Measurements from ENCODE around the gene SDS. TPM values are rescaled to one million over a fixed set of nuclear protein-coding genes. Genes with fewer than 3 reads are reported as not detected.

The SDS gene
- total RNA-seq, 2 experiments from 2014 or later = not detected

DNA sequence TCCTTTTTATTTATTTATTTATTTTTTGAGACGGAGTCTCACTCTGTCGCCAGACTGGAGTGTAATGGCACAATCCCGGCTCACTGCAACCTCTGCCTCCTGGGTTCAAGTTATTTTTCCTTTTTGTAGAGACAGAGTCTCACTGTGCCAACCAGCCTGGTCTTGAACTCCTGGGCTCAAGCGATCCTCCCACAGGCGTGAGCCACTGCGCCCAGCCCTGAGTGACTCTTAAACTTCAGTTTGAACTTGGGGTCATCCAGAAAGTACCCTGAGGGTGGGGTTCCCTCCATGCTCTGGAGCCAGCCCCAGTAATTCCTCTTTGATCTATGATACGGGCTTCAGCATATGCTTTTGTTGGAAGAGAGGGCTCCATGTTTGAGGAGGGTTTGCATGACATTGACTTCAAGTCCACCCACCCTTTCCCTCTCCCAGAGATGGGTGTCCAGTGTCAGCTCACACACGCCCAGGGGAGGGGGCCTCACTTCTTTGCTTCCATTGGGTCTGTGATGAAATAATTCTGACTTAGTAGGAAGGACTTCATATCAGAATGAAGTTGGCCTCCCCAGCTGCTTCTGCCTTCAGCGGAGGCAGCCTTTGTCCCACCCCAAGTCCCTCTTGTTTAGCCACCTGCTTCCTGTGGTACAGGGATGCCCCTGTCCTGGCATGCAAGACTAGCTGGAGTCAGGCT is 11.9 kb downstream of the SDS start:
- H3K27ac Mint-ChIP-seq = no peak overlapping the region
- CTCF ChIA-PET = no interaction called here
- H3K9me3 Mint-ChIP-seq = no peaks in the 10 kb centered on the region

DNA sequence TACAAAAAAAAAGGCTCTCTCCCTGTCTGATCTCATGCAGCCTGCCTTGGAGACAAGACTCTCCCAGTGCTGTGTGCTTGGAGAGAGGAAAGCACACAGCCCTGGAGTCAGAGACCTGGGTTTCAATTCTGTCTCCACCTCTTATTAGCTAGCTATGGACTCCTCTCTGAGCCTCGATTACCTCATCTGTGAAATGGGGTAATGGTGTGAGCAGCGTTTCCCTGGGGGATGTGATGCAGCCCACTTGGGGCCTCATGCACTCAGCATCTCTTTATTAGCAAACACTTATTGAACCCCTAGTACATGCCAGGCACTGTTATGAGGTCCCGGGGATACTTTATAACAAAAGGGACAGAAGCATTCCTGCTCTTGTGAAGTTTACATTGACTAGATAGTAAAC is 12.5 kb downstream of the SDS start:
- no peak overlapping the region for H3K4me3 Mint-ChIP-seq
- H3K9me3 Mint-ChIP-seq = no peaks in the 10 kb centered on the region
- H3K36me3 Mint-ChIP-seq (ENCODE audit: low read depth) = peaks cover 2% of the 10 kb centered on the region

More for the DNA sequence above, 11.9 kb downstream of the SDS start:
- H3K36me3 Mint-ChIP-seq (ENCODE audit: low read depth) = peaks cover 2% of the 10 kb centered on the region
- POLR2A ChIA-PET = no interaction called here
- no peaks in the 10 kb centered on the region for H3K4me1 Mint-ChIP-seq
- H3K4me3 Mint-ChIP-seq = no peak overlapping the region
- no peak for DNase-seq
- H3K27me3 Mint-ChIP-seq = no peaks in the 10 kb centered on the region

DNA sequence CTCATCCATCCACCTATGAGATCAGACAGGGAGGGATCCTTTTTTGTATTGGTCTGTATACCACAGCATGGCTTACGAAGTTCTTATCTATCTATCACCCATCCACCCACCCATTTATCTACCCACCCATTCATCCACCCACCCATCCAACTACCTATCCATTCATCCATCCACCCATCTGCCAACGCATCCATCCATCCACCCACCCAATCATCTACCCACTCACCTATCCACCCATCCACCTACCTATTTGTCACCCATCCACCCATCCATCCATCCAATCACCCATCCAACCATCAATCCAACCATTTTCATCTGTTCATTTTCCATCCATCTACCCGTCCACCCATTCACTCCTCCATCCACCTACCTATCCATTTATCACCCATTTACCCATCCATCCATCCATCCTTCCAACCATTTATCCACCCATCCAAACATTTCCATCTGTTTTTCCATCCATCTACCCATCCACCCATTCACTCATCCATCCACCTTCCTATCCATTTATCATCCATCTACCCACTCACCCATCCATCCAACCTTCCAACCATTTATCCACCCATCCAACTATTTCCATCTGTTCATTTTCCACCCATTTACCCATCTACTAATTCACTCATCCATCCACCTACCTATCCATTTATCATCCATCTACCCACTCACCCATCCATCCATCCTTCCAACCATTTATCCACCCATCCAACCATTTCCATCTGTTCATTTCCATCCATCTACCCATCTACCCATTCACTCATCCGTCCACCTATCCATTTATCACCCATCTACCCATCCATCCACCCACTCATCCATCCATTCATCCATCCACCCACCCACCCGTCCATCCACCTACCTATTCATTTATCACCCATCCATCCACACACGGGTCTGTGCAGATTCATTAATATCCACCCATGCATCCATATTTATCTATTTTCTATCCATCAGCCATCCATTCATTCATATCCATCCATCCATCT is 13.3 kb downstream of the SDS start:
- H3K4me3 Mint-ChIP-seq = no peak overlapping the region
- DNase-seq = no peak
- no peaks in the 10 kb centered on the region for H3K27me3 Mint-ChIP-seq
- no peaks in the 10 kb centered on the region for H3K9me3 Mint-ChIP-seq
- ChIA-PET CTCF (no interaction called here), POLR2A (no interaction called here)
- H3K36me3 Mint-ChIP-seq (ENCODE audit: low read depth) = peaks cover 2% of the 10 kb centered on the region
- no peak overlapping the region for H3K27ac Mint-ChIP-seq
- H3K4me1 Mint-ChIP-seq = no peaks in the 10 kb centered on the region

More for the DNA sequence above, 12.5 kb downstream of the SDS start:
- no peak for DNase-seq
- H3K27ac Mint-ChIP-seq = no peak overlapping the region
- no peaks in the 10 kb centered on the region for H3K27me3 Mint-ChIP-seq
- ChIA-PET POLR2A (no interaction called here), CTCF (no interaction called here)
- H3K4me1 Mint-ChIP-seq = no peaks in the 10 kb centered on the region

DNA sequence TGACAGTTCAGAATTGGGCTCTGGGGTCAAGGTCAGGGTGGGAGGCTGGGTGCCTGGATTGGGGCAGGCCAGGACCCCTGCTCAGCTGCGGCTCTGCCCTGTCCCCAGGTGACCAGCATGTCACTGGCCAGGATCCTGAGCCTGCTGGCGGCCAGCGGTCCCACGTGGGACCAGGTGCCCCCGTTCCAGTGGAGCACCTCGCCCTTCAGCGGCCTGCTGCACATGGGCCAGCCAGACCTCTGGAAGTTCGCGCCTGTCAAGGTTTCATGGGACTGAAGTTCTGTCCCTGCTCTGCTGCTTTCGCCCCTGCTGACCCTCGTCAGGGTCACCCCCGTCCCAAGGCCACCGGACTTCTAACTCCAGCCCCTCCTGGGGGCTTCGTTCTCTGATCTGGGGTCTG is 15.3 kb downstream of the SDS start:
- Mint-ChIP-seq H3K27me3 (no peaks in the 10 kb centered on the region), H3K4me3 (no peak overlapping the region), H3K4me1 (no peaks in the 10 kb centered on the region), H3K9me3 (no peaks in the 10 kb centered on the region), H3K36me3 (ENCODE audit: low read depth) (peaks cover 2% of the 10 kb centered on the region), H3K27ac (no peak overlapping the region)
- POLR2A ChIA-PET = no interaction called here
- no peak for DNase-seq
- CTCF ChIA-PET = interaction anchor here (0.6 to 2.2 kb wide), 5 partner anchors 10 to 61 kb away, joined by 3 to 4 read pairs (median 3); no protein-coding TSS in a partner anchor

DNA sequence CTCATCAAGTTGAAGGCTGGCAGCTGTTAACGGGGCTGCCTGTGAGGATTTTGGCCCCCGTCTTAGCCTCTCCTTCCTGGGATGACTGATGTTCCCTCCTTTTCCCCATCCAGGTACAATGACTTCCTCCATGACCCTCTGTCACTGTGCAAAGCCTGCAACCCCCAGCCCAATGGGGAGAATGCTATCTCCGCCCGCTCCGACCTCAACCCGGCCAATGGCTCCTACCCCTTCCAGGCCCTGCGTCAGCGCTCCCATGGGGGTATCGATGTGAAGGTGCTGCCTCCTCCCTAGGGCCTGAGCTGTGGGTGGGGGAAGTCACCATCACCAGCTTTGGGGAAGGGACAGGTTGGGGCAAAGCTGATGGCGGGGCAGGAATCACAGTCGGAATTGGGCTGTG is 16.1 kb downstream of the SDS start:
- no peak overlapping the region for H3K27ac Mint-ChIP-seq
- DNase-seq = no peak
- H3K4me1 Mint-ChIP-seq = no peaks in the 10 kb centered on the region
- ChIA-PET POLR2A (no interaction called here), CTCF (interaction anchor here (0.6 to 2.2 kb wide), 4 partner anchors 9 to 38 kb away, joined by 3 to 4 read pairs (median 4); no protein-coding TSS in a partner anchor)
- no peaks in the 10 kb centered on the region for H3K9me3 Mint-ChIP-seq
- H3K36me3 Mint-ChIP-seq (ENCODE audit: low read depth) = peaks cover 2% of the 10 kb centered on the region
- no peaks in the 10 kb centered on the region for H3K27me3 Mint-ChIP-seq
- H3K4me3 Mint-ChIP-seq = no peak overlapping the region

DNA sequence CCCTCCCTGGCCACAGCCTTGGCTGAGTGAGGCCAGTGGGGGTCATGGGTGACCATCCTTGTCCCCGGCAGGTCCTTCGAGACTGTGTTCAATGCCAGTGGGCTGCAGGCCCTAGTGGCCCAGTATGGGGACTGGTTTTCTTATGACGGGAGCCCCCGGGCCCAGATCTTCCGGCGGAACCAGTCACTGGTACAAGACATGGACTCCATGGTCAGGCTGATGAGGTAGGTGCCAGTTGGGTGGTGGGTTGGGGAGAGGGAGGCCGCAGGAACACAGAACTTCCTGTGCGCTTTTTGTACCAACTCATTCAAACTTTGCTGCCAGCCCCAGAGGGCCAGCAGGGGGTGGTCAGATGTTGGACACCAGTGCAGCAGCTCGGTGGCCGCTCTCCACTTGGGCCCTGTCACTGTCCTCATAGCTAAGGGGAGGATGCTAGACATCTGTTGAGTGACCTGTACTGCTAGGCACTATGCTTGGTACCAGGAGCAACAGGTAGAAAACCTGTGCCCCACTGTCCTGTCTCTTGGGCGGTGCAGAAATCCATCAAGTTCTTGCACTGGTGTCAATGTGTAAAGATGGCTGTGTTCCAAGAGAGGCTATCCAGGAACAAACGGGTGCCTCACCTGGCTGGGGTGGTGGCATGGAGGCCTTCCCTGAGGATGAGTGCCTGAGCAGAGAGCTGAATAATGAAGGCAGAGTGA is 16.7 kb downstream of the SDS start:
- Mint-ChIP-seq H3K27ac (no peak overlapping the region), H3K36me3 (ENCODE audit: low read depth) (peaks cover 2% of the 10 kb centered on the region), H3K4me1 (no peaks in the 10 kb centered on the region), H3K4me3 (no peak overlapping the region), H3K9me3 (no peaks in the 10 kb centered on the region), H3K27me3 (no peaks in the 10 kb centered on the region)
- ChIA-PET POLR2A (no interaction called here), CTCF (interaction anchor here (1.3 to 2.2 kb wide), 3 partner anchors 10 to 39 kb away, joined by 3 to 4 read pairs (median 4); no protein-coding TSS in a partner anchor)
- DNase-seq = no peak

DNA sequence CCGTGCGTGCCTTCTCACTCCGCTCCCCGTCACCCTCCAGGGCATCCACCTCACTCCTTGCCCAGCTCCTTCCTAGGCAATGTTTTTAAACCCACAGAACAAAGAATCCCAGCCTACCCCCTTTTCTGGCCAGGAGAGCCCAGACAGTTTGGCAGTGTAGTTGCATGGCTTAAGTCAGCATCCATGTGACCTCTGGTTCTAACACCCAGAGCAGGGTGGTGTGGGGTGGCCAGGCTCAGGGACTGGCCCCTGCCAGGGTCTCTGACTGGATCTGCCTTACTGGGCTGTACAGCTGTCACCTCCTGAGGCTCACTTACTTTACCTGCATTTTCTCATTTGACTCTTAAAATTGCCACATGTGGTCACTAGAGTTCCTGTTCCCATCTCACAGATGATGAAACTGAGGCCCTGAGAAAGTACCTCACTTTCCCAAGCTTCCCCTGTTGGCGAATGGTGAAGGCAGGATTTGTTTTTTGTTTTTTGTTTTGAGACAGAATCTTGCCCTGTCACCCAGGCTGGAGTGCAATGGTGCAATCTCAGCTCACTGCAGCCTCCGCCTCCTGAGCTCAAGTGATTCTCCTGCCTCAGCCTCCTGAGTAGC is 18.3 kb downstream of the SDS start:
- DNase-seq = no peak
- Mint-ChIP-seq H3K9me3 (no peaks in the 10 kb centered on the region), H3K27ac (peak overlapping the region; percentile 39), H3K4me3 (no peak overlapping the region), H3K27me3 (no peaks in the 10 kb centered on the region), H3K36me3 (ENCODE audit: low read depth) (peaks cover 2% of the 10 kb centered on the region), H3K4me1 (no peaks in the 10 kb centered on the region)
- CTCF ChIA-PET = interaction anchor here (0.6 to 1.3 kb wide), 2 partner anchors 37 to 94 kb away, joined by 3 read pairs; partner anchors contain the start of gene SDSL
- POLR2A ChIA-PET = no interaction called here

DNA sequence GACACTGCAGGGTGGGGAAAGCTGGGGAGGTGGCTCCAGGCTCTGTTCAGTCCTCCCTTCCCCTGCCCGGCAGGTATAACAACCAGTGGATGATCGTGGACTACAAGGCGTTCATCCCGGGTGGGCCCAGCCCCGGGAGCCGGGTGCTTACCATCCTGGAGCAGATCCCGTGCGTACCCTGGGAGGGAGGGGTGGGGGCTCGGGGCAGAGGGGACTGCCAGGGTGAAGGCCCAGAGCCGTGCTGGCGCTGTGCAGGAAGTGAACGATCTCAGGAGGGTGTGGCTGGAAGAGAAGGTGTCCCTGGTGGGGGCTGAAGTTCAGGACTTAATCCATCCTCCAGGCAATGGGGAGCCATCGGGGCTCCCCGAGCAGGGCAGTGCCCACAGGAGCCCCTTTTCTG is 18.9 kb downstream of the SDS start:
- no peak for DNase-seq
- no peak overlapping the region for H3K4me3 Mint-ChIP-seq
- POLR2A ChIA-PET = no interaction called here
- H3K36me3 Mint-ChIP-seq (ENCODE audit: low read depth) = peaks cover 2% of the 10 kb centered on the region
- H3K27ac Mint-ChIP-seq = no peak overlapping the region
- no peaks in the 10 kb centered on the region for H3K27me3 Mint-ChIP-seq
- no peaks in the 10 kb centered on the region for H3K9me3 Mint-ChIP-seq
- H3K4me1 Mint-ChIP-seq = no peaks in the 10 kb centered on the region
- CTCF ChIA-PET = interaction anchor here (0.6 kb wide), 1 partner anchor 93 kb away, joined by 3 read pairs; no protein-coding TSS in a partner anchor

DNA sequence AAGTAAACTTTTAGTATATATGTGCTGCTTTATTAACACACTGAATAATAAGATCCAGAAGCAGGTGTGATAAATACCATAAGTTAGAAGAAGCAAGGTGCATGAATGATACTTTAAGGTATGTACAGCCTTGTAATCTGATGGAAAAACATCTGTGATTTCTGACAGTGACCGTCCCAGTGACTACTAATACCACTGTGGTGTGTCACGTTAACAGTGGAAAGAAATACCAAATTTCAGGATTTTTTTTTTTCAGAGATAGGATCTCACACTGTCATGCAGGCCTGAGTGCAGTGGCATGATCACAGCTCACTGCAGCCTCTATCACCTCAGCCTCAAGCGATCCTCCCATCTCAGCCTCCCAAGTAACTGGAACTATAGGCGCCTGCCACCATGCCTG is 21.5 kb downstream of the SDS start:
- POLR2A ChIA-PET = no interaction called here
- no peak overlapping the region for H3K4me3 Mint-ChIP-seq
- CTCF ChIA-PET = no interaction called here
- no peaks in the 10 kb centered on the region for H3K27me3 Mint-ChIP-seq
- DNase-seq = no peak
- no peaks in the 10 kb centered on the region for H3K9me3 Mint-ChIP-seq
- H3K27ac Mint-ChIP-seq = no peak overlapping the region
- no peaks in the 10 kb centered on the region for H3K4me1 Mint-ChIP-seq
- H3K36me3 Mint-ChIP-seq (ENCODE audit: low read depth) = no peaks in the 10 kb centered on the region

DNA sequence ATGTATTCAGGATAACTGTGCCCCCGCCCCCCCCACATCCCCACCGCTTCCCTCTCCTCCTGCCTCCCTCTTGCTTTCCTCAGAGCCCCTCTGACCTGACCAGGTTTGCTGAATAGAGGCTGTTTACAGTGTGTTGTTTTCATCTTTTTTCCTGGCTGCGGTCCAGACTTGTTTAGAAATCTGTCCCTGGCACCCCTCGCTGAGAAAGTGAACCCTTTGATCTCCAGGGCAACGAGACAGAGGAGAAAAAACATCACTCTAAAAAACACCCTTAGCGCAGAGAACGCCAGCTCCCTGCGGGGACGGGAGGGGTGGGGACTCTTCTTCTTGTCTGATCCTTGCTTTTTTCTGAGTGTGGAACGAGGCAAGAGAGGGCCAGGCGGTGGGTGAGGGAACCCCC is 22.5 kb downstream of the SDS start:
- H3K27me3 Mint-ChIP-seq = no peaks in the 10 kb centered on the region
- H3K4me3 Mint-ChIP-seq = no peak overlapping the region
- POLR2A ChIA-PET = no interaction called here
- DNase-seq = no peak
- no peak overlapping the region for H3K27ac Mint-ChIP-seq
- no peaks in the 10 kb centered on the region for H3K4me1 Mint-ChIP-seq
- no peaks in the 10 kb centered on the region for H3K36me3 Mint-ChIP-seq (ENCODE audit: low read depth)
- CTCF ChIA-PET = no interaction called here
- no peaks in the 10 kb centered on the region for H3K9me3 Mint-ChIP-seq

DNA sequence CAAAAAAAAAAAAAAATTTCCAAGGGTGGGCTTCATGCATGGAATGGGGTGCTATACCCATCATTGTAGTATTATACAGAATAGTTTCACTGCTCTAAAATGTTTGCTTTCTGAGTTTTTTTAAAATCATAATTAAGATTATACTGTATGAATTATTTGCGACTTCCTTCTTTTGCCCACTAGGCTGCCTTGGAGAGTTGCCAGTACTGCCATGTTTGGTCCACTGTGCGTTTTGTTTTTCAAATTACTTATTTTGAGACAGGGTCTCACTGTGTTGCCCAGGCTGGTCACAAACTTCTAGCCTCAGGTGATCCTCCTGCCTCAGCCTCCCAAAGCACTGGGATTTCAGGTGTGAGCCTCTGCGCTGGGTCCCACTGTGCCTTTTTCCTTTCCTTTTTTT is 25.4 kb downstream of the SDS start:
- ChIA-PET POLR2A (no interaction called here), CTCF (interaction anchor here (0.7 to 1.4 kb wide), 2 partner anchors 9 to 10 kb away, joined by 3 to 4 read pairs; no protein-coding TSS in a partner anchor)
- no peak for DNase-seq
- Mint-ChIP-seq H3K36me3 (ENCODE audit: low read depth) (peaks cover 5% of the 10 kb centered on the region), H3K4me1 (no peaks in the 10 kb centered on the region), H3K27me3 (no peaks in the 10 kb centered on the region), H3K9me3 (no peaks in the 10 kb centered on the region), H3K27ac (no peak overlapping the region), H3K4me3 (no peak overlapping the region)

DNA sequence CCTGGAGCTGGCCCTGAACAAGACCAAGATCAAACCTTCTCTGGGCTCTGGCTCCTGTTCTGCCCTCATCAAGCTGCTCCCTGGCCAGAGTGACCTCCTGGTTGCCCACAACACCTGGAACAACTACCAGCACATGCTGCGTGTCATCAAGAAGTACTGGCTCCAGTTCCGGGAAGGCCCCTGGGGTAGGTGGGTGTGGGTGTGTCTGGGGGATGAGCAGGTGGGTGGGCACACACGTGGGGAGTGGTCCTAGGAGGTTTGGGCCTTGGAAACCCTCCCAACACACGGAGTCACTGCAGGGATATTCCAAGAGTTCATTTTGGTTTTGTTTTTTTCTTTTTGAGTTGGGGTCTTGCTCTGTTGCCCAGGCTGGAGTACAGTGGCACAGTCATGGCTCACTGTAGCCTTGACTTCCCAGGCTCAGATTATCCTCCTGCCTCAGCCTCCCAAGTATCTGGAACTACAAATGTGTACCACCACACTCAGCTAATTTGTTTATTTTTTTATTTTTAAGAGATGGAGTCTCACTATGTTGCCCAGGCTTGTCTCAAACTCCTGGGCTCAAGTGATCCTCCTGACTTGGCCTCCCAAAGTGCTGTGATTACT is 28.8 kb downstream of the SDS start:
- peaks cover 5% of the 10 kb centered on the region for H3K36me3 Mint-ChIP-seq (ENCODE audit: low read depth)
- H3K27me3 Mint-ChIP-seq = no peaks in the 10 kb centered on the region
- DNase-seq = no peak
- no peak overlapping the region for H3K4me3 Mint-ChIP-seq
- H3K4me1 Mint-ChIP-seq = peaks cover 9% of the 10 kb centered on the region
- POLR2A ChIA-PET = no interaction called here
- H3K9me3 Mint-ChIP-seq = no peaks in the 10 kb centered on the region
- CTCF ChIA-PET = no interaction called here
- H3K27ac Mint-ChIP-seq = no peak overlapping the region
